Mesenchymal stem cell (in vitro differentiated cells and primary cell): ENCODE results near the gene ANKRD29.

Source experiments
- DNase-seq: peaks from one replicate; pipeline ENCODE4 v3.0.0-alpha.2; 2013
- H2AFZ ChIP-seq: one replicate; pipeline ENCODE4 v1.6.1; 2013; ENCODE audit warnings: low read depth, mild to moderate bottlenecking, control low read depth, inconsistent platforms, low read length, moderate library complexity
- H2AK5ac ChIP-seq: 2 replicates; pipeline ENCODE4 v1.6.1; 2013; ENCODE audit warnings: low read length, moderate library complexity, mild to moderate bottlenecking, inconsistent platforms; ENCODE audit not compliant: severe bottlenecking
- H2BK120ac ChIP-seq: one replicate; pipeline ENCODE4 v1.6.1; 2013; ENCODE audit warnings: low read depth, mild to moderate bottlenecking, inconsistent platforms, low read length, moderate library complexity
- H2BK12ac ChIP-seq, 2 experiments: one replicate each; pipeline ENCODE4 v1.6.1; 2013; ENCODE audit warnings: inconsistent platforms in 2 of 2, low read length in 2 of 2, mild to moderate bottlenecking in 2 of 2, moderate library complexity in 2 of 2, control low read depth in 1 of 2
- H2BK15ac ChIP-seq: one replicate; pipeline ENCODE4 v1.6.1; 2013; ENCODE audit warnings: mild to moderate bottlenecking, low read depth, inconsistent platforms; ENCODE audit not compliant: poor library complexity, severe bottlenecking
- H2BK5ac ChIP-seq: 2 replicates; pipeline ENCODE4 v1.6.1; 2013; ENCODE audit warnings: low read depth, mild to moderate bottlenecking, low read length, control low read depth, inconsistent platforms; ENCODE audit not compliant: poor library complexity, severe bottlenecking
- H3K14ac ChIP-seq, 2 experiments: one replicate each; pipeline ENCODE4 v1.6.1; 2013; ENCODE audit warnings: inconsistent platforms in 2 of 2, low read length in 2 of 2, control low read depth in 1 of 2, mild to moderate bottlenecking in 1 of 2, moderate library complexity in 1 of 2
- H3K18ac ChIP-seq, 2 experiments: one replicate each; pipeline ENCODE4 v1.6.1; 2013; ENCODE audit warnings: inconsistent platforms in 2 of 2, low read length in 2 of 2, control low read depth in 1 of 2, low read depth in 1 of 2, mild to moderate bottlenecking in 1 of 2
- H3K23ac ChIP-seq, 2 experiments: one replicate each; pipeline ENCODE4 v1.6.1; 2013; ENCODE audit warnings: inconsistent platforms in 2 of 2, low read length in 2 of 2, mild to moderate bottlenecking in 2 of 2, moderate library complexity in 2 of 2, control low read depth in 1 of 2
- H3K27ac ChIP-seq: 2 replicates; pipeline ENCODE4 v1.5.1; 2013; ENCODE audit warnings: mild to moderate bottlenecking, moderate library complexity, low read length, control low read depth, inconsistent platforms; ENCODE audit not compliant: poor library complexity, severe bottlenecking
- H3K27me3 ChIP-seq, 2 experiments: 2 replicates each; pipeline versions ENCODE4 v1.6.1 to v1.7.0; 2013; ENCODE audit warnings: low read length in 2 of 2, mild to moderate bottlenecking in 2 of 2, moderate library complexity in 2 of 2, control low read depth in 1 of 2, inconsistent platforms in 1 of 2; ENCODE audit not compliant: control insufficient read depth in 1 of 2, insufficient read depth in 1 of 2
- H3K36me3 ChIP-seq, 2 experiments: 2 replicates each; pipeline versions ENCODE4 v1.6.1 to v1.7.0; 2013; ENCODE audit warnings: low read length in 2 of 2, control low read depth in 1 of 2, inconsistent platforms in 1 of 2, low read depth in 1 of 2, mild to moderate bottlenecking in 1 of 2; ENCODE audit not compliant: insufficient read depth in 2 of 2, control insufficient read depth in 1 of 2
- H3K4ac ChIP-seq, 2 experiments: one replicate each; pipeline ENCODE4 v1.6.1; 2013; ENCODE audit warnings: inconsistent platforms in 2 of 2, low read length in 2 of 2, mild to moderate bottlenecking in 2 of 2, moderate library complexity in 2 of 2, control low read depth in 1 of 2, low read depth in 1 of 2
- H3K4me1 ChIP-seq: 2 replicates; pipeline ENCODE4 v1.6.1; 2013; ENCODE audit warnings: low read depth, low read length, control low read depth; ENCODE audit not compliant: control insufficient read depth, insufficient read depth
- H3K4me2 ChIP-seq: 2 replicates; pipeline ENCODE4 v1.6.1; 2013; ENCODE audit warnings: low read length, mild to moderate bottlenecking, inconsistent platforms; ENCODE audit not compliant: poor library complexity, severe bottlenecking
- H3K4me3 ChIP-seq, 2 experiments: 2 replicates each; pipeline versions ENCODE4 v1.5.1 to v1.7.0; 2013; ENCODE audit warnings: low read length in 2 of 2, mild to moderate bottlenecking in 2 of 2, control low read depth in 1 of 2, low read depth in 1 of 2; ENCODE audit not compliant: insufficient read depth in 1 of 2
- H3K79me1 ChIP-seq: replicated peaks from 2 replicates; pipeline ENCODE4 v1.6.1; 2013; ENCODE audit warnings: mild to moderate bottlenecking, control low read depth, low read length, inconsistent platforms; ENCODE audit not compliant: poor library complexity, severe bottlenecking
- H3K9ac ChIP-seq: 2 replicates; pipeline ENCODE4 v1.7.0; 2013; ENCODE audit warnings: mild to moderate bottlenecking, low read length, moderate library complexity
- H3K9me3 ChIP-seq: 2 replicates; pipeline ENCODE4 v1.7.0; 2013; ENCODE audit warnings: mild to moderate bottlenecking, low read length; ENCODE audit not compliant: control insufficient read depth
- H4K8ac ChIP-seq: one replicate; pipeline ENCODE4 v1.6.1; 2013; ENCODE audit warnings: inconsistent platforms, mild to moderate bottlenecking, low read length, moderate library complexity
- H4K91ac ChIP-seq: one replicate; pipeline ENCODE4 v1.6.1; 2013; ENCODE audit warnings: mild to moderate bottlenecking, low read length, inconsistent platforms
- WGBS: methylation state at CpG from one replicate; pipeline ENCODE4 v1.1.7; 2013; ENCODE audit warnings: mixed read lengths; 5-methylcytosine and 5-hydroxymethylcytosine counted together

Gene ANKRD29

GRCh38 chr18:23671564-23671963 is 8.9 kb upstream of the ANKRD29 start:
- Histone ChIP-seq H3K27ac (no peak overlapping the region), H4K8ac (no peak overlapping the region), H3K4me1 (peaks cover 2% of the 10 kb centered on the region), H3K79me1 (no peaks in the 10 kb centered on the region), H4K91ac (no peak overlapping the region), H3K9ac (no peak overlapping the region), H3K23ac (no peak overlapping the region), H2AK5ac (no peak overlapping the region), H3K36me3 (no peaks in the 10 kb centered on the region), H3K18ac (no peak overlapping the region), H3K9me3 (no peaks in the 10 kb centered on the region), H3K4me2 (no peak overlapping the region), H3K4ac (no peak overlapping the region), H2BK15ac (no peak overlapping the region), H3K27me3 (peaks cover 0 to 11% of the 10 kb centered on the region in 2 experiments), H2BK120ac (no peak overlapping the region), H2BK5ac (no peak overlapping the region), H3K14ac (peak overlapping the region in 1 of 2 experiments; percentile 57), H3K4me3 (no peak overlapping the region), H2AFZ (no peak overlapping the region), H2BK12ac (no peak overlapping the region)
- no peak for DNase-seq
- 61% methylated on average over 1 of the region's 1 CpG for WGBS

DNA sequence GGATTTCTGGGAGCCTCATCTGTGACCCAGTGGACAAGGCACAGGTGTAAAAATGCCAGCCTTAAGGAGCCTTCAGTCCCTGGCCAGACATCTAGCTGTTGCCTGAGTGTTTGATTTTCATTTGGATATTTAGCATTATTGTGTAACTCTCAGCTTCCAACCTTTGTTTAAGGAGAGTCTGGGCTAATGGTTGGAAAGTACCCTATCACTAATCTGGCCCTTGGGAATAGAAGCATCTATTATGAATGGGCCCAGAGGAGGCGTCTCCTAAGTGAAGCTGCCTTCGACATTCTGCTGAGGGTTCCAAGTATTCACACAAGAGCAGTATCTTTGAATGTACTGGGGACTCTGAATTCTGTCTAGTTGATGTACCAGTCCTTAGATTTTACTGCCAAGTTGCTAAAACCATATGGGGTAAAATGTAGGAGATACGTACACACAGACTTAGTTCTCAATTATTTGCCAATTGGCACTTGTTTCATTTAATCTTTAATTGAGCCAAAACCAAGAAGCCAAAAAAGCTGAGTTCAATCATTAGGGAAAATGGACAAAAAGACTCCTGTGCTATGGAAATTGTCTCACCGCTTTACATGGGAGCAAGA is 7.2 kb upstream of the ANKRD29 start:
- Histone ChIP-seq H2BK12ac (no peak overlapping the region), H3K4me2 (no peak overlapping the region), H3K18ac (no peak overlapping the region), H4K8ac (no peak overlapping the region), H3K27ac (no peak overlapping the region), H3K27me3 (peaks cover 0 to 17% of the 10 kb centered on the region in 2 experiments), H3K9ac (no peak overlapping the region), H2BK120ac (no peak overlapping the region), H3K4me3 (no peak overlapping the region), H3K36me3 (no peaks in the 10 kb centered on the region), H2AK5ac (no peak overlapping the region), H2BK15ac (no peak overlapping the region), H3K4me1 (peaks cover 2% of the 10 kb centered on the region), H2AFZ (no peak overlapping the region), H3K14ac (no peak overlapping the region), H3K79me1 (no peaks in the 10 kb centered on the region), H3K9me3 (no peaks in the 10 kb centered on the region), H2BK5ac (no peak overlapping the region), H3K4ac (no peak overlapping the region), H3K23ac (no peak overlapping the region), H4K91ac (no peak overlapping the region)
- WGBS = 91% methylated on average over 3 of the region's 4 CpGs
- DNase-seq = no peak

GRCh38 chr18:23669202-23669766 is 6.6 kb upstream of the ANKRD29 start:
- H3K4me1 ChIP-seq = peaks cover 2% of the 10 kb centered on the region
- WGBS = 92% methylated on average over 7 of the region's 8 CpGs
- H4K8ac ChIP-seq = no peak overlapping the region
- H2AFZ ChIP-seq = no peak overlapping the region
- no peak overlapping the region for H3K14ac ChIP-seq
- DNase-seq = no peak
- no peaks in the 10 kb centered on the region for H3K36me3 ChIP-seq
- no peaks in the 10 kb centered on the region for H3K9me3 ChIP-seq
- no peak overlapping the region for H3K4me2 ChIP-seq
- H4K91ac ChIP-seq = no peak overlapping the region
- no peak overlapping the region for H2AK5ac ChIP-seq
- H3K27me3 ChIP-seq = peaks cover 0 to 17% of the 10 kb centered on the region in 2 experiments
- H3K79me1 ChIP-seq = no peaks in the 10 kb centered on the region
- no peak overlapping the region for H3K23ac ChIP-seq
- no peak overlapping the region for H2BK15ac ChIP-seq
- no peak overlapping the region for H2BK120ac ChIP-seq
- H3K18ac ChIP-seq = no peak overlapping the region
- H3K9ac ChIP-seq = no peak overlapping the region
- H3K4me3 ChIP-seq = no peak overlapping the region
- no peak overlapping the region for H3K4ac ChIP-seq
- H2BK12ac ChIP-seq = no peak overlapping the region
- no peak overlapping the region for H2BK5ac ChIP-seq
- no peak overlapping the region for H3K27ac ChIP-seq

DNA sequence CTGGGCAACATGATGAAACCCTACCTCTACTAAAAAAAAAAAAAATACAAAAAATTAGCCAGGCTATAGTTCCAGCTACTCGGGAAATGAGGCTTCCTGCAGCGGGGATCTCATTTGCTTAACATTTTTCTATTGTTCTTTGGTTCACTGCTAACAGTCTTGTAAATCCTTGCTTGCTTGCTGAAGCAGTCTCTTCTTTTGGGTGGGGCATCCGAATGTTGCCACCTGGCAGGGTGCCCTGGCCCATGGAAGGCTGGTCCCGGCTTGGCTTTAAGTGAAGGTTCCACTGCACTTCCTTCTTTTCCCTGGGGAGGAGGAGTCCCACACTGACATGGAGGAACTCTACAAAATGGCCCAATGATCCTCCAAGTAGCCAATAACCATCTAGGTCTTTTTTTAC is 6.0 kb upstream of the ANKRD29 start:
- H3K79me1 ChIP-seq = no peaks in the 10 kb centered on the region
- H4K8ac ChIP-seq = no peak overlapping the region
- WGBS = 38% methylated on average over 4 of the region's 4 CpGs
- no peak overlapping the region for H2BK5ac ChIP-seq
- no peak overlapping the region for H4K91ac ChIP-seq
- no peak overlapping the region for H3K4me2 ChIP-seq
- no peak overlapping the region for H3K27ac ChIP-seq
- H2AFZ ChIP-seq = no peak overlapping the region
- no peak overlapping the region for H3K4ac ChIP-seq
- no peak overlapping the region for H3K23ac ChIP-seq
- H3K9me3 ChIP-seq = no peaks in the 10 kb centered on the region
- no peak overlapping the region for H2BK15ac ChIP-seq
- DNase-seq = no peak
- no peak overlapping the region for H3K14ac ChIP-seq
- no peak overlapping the region for H3K9ac ChIP-seq
- H3K36me3 ChIP-seq = no peaks in the 10 kb centered on the region
- H3K18ac ChIP-seq = no peak overlapping the region
- H3K27me3 ChIP-seq = peaks cover 0 to 17% of the 10 kb centered on the region in 2 experiments
- no peak overlapping the region for H2AK5ac ChIP-seq
- no peak overlapping the region for H3K4me3 ChIP-seq
- H3K4me1 ChIP-seq = peaks cover 2% of the 10 kb centered on the region
- H2BK120ac ChIP-seq = no peak overlapping the region
- no peak overlapping the region for H2BK12ac ChIP-seq
